ENCODE data around the gene ABCD4.

The ABCD4 gene

GRCh38 chr14:74302634-74303569, at the start of gene ABCD4:
TSS of gene ABCD4 (minus strand) at chr14:74302934. CDS start at chr14:74302912, 22 bp downstream.
- TF ChIP-seq CTCF (IDR thresholded peaks at IDR 0.05): peak in 1 of 2 experiments; percentile 16
- peak within 1 kb of the TSS; percentile 84 to 88 for H3K27ac ChIP-seq
- no peaks in the 10 kb centered on the region for H3K27me3 ChIP-seq
- intact Hi-C loops (cut with DNase I; ENCODE audit: low total_unique reads): no loop called here
- no peaks in the 10 kb centered on the region for H3K9me3 ChIP-seq
- peak within 1 kb of the TSS; percentile 73 to 79 for H3K4me3 ChIP-seq
- DNase-seq: peak; percentile 96 to 97
- H3K4me1 ChIP-seq: peaks cover 0 to 19% (median 8%) of the 10 kb centered on the region in 4 donors
- peaks cover 7 to 19% (median 12%) of the 10 kb centered on the region in 3 donors for H3K36me3 ChIP-seq

GRCh38 chr14:74350928-74351323, 48.2 kb upstream of the ABCD4 start:
- TF ChIP-seq CTCF (IDR thresholded peaks at IDR 0.05): no peak

GRCh38 chr14:74350211-74350927, 47.6 kb upstream of the ABCD4 start:
- peaks cover 0 to 65% of the 10 kb centered on the region in 2 donors for H3K27me3 ChIP-seq
- intact Hi-C loops (cut with DNase I; ENCODE audit: low total_unique reads): no loop called here
- H3K27ac ChIP-seq: no peak overlapping the region
- H3K4me3 ChIP-seq: no peak overlapping the region
- no peak for DNase-seq
- no peaks in the 10 kb centered on the region for H3K4me1 ChIP-seq
- no peaks in the 10 kb centered on the region for H3K9me3 ChIP-seq
- no peak for TF ChIP-seq CTCF (IDR thresholded peaks at IDR 0.05)
- H3K36me3 ChIP-seq: no peaks in the 10 kb centered on the region

More at GRCh38 chr14:74350928-74351323, 48.2 kb upstream of the ABCD4 start:
- H3K9me3 ChIP-seq: no peaks in the 10 kb centered on the region
- no peak for DNase-seq
- H3K27ac ChIP-seq: no peak overlapping the region
- H3K27me3 ChIP-seq: peaks cover 0 to 61% of the 10 kb centered on the region in 2 donors
- no peak overlapping the region for H3K4me3 ChIP-seq
- no peaks in the 10 kb centered on the region for H3K36me3 ChIP-seq
- H3K4me1 ChIP-seq: no peaks in the 10 kb centered on the region
- intact Hi-C loops (cut with DNase I; ENCODE audit: low total_unique reads): no loop called here

DNA sequence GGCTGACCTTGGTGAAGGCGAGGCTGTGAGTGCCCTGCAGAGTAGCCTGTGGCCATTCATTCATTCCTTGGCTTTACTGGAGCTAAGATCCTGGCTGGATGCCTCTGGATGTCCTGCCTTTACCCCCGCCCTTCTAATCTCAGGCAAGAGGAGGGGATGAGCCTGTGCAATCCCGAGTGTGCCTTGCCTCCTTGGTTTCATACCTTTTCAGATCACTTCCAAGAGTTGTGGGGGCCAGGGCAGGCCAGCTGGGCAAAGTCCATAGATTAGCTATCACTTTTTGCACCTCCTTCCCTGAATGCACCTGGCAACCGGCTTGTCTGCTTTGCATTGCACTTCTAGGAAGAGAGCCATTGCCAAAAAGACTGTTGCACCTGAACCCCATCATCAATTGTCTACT, 47.0 kb upstream of the ABCD4 start:
- Histone ChIP-seq H3K27me3 (peaks cover 0 to 66% of the 10 kb centered on the region in 2 donors), H3K27ac (no peak overlapping the region)
- TF ChIP-seq CTCF (IDR thresholded peaks at IDR 0.05): no peak

GRCh38 chr14:74348735-74349463, 46.2 kb upstream of the ABCD4 start:
- no peak for TF ChIP-seq CTCF (IDR thresholded peaks at IDR 0.05)
- Histone ChIP-seq H3K27ac (no peak overlapping the region), H3K4me3 (no peak overlapping the region), H3K4me1 (no peaks in the 10 kb centered on the region), H3K27me3 (peaks cover 0 to 61% of the 10 kb centered on the region in 2 donors), H3K9me3 (no peaks in the 10 kb centered on the region), H3K36me3 (no peaks in the 10 kb centered on the region)
- no peak for DNase-seq
- intact Hi-C loops (cut with DNase I; ENCODE audit: low total_unique reads): no loop called here

More for the DNA sequence above, 47.0 kb upstream of the ABCD4 start:
- Histone ChIP-seq H3K36me3 (no peaks in the 10 kb centered on the region), H3K4me1 (no peaks in the 10 kb centered on the region), H3K9me3 (no peaks in the 10 kb centered on the region), H3K4me3 (no peak overlapping the region)
- DNase-seq: peak in 1 of 2 donors; percentile 27
- intact Hi-C loops (cut with DNase I; ENCODE audit: low total_unique reads): no loop called here

All from tibial artery (tissue), 4 donors.